ENCODE results near the gene AHSG. TPM values are rescaled to one million over a fixed set of nuclear protein-coding genes. Genes with fewer than 3 reads are reported as not detected.

The AHSG gene
- total and polyA plus RNA-seq, 2 donors (not counting 3 experiments of a cell fraction or from before 2014, with no cell fraction given): not detected

DNA sequence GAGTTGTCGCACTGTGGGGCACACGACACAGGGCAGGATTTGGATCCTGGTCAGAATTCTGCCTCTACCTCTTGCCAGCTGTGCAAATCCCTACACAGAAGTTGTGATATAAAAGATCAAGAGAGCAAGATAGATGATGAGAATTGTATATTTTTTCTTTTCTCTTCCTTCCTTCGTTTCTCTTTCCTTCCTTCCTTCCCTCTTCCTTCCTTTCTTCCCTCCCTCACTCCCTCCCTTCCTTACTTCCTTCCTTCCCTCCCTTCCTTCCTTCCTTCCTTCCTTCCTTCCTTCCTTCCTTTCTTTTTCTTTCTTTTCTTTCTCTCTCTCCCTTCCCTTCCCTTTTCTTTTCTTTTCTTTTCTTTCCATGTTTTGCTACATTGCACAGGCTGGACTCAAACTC is 12.0 kb upstream of the AHSG start:
- Histone ChIP-seq H3K4me2 (ENCODE audit: insufficient read depth, low read length) (no peak overlapping the region), H3K27ac (ENCODE audit: insufficient read depth, low read depth, low read length) (no peak overlapping the region), H3K9me3 (replicated peaks; ENCODE audit: control insufficient read depth, insufficient read depth, low read length) (no peaks in the 10 kb centered on the region), H2AFZ (ENCODE audit: low read depth, low read length) (no peak overlapping the region), H3K4me1 (ENCODE audit: control insufficient read depth, extremely low read depth, insufficient read depth, low read length) (no peaks in the 10 kb centered on the region), H3K79me2 (ENCODE audit: control insufficient read depth, insufficient read depth, low read length) (no peaks in the 10 kb centered on the region), H4K20me1 (replicated peaks; ENCODE audit: control insufficient read depth, extremely low read depth, insufficient read depth, low read length) (no peaks in the 10 kb centered on the region), H3K27me3 (ENCODE audit: control insufficient read depth in 2 of 2, insufficient read depth in 2 of 2, low read length in 2 of 2) (peaks cover 0 to 4% of the 10 kb centered on the region in 2 experiments), H3K9me1 (replicated peaks; ENCODE audit: control insufficient read depth, extremely low read depth, insufficient read depth, low read length) (no peaks in the 10 kb centered on the region), H3K36me3 (ENCODE audit: control insufficient read depth in 2 of 2, extremely low read depth in 1 of 2, insufficient read depth in 2 of 2, low read length in 2 of 2) (no peaks in the 10 kb centered on the region), H3K9ac (replicated peaks; ENCODE audit: extremely low read depth, insufficient read depth, low read length) (no peak overlapping the region), H3K4me3 (replicated peaks in 1 of 3; ENCODE audit: insufficient read depth in 1 of 3, low read depth in 1 of 3, low read length in 3 of 3) (no peak overlapping the region)
- TF ChIP-seq POLR2AphosphoS5 (IDR thresholded peaks at IDR 0.05; ENCODE audit: insufficient read depth, low read depth, low read length) (no peak), EZH2 (IDR thresholded peaks at IDR 0.05; ENCODE audit: borderline replicate concordance, low read depth, low read length, severe bottlenecking) (no peak)
- TF ChIP-seq, protein P1, sequence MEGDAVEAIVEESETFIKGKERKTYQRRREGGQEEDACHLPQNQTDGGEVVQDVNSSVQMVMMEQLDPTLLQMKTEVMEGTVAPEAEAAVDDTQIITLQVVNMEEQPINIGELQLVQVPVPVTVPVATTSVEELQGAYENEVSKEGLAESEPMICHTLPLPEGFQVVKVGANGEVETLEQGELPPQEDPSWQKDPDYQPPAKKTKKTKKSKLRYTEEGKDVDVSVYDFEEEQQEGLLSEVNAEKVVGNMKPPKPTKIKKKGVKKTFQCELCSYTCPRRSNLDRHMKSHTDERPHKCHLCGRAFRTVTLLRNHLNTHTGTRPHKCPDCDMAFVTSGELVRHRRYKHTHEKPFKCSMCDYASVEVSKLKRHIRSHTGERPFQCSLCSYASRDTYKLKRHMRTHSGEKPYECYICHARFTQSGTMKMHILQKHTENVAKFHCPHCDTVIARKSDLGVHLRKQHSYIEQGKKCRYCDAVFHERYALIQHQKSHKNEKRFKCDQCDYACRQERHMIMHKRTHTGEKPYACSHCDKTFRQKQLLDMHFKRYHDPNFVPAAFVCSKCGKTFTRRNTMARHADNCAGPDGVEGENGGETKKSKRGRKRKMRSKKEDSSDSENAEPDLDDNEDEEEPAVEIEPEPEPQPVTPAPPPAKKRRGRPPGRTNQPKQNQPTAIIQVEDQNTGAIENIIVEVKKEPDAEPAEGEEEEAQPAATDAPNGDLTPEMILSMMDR (IDR thresholded peaks at IDR 0.05; ENCODE audit: extremely low read depth in 1 of 2, insufficient read depth in 1 of 2, low read depth in 1 of 2, low read length in 2 of 2): no peak
- dilution Hi-C loops (cut with MboI; ENCODE audit: extremely low pct_ligation_motif_present, low sequenced_read_pairs) (no loop called here), intact Hi-C loops (cut with micrococcal nuclease) (no loop called here)
- BruUV-seq (replicated peaks): no TSS peak
- ChIA-PET CTCF (interaction anchor here (0.9 to 2.4 kb wide), 6 partner anchors 9 to 60 kb away, joined by 3 to 11 read pairs (median 4); no protein-coding TSS in a partner anchor), POLR2A (no interaction called here)
- DNase-seq (ENCODE audit: low read depth, low spot score): no peak
- no peak for FAIRE-seq

DNA sequence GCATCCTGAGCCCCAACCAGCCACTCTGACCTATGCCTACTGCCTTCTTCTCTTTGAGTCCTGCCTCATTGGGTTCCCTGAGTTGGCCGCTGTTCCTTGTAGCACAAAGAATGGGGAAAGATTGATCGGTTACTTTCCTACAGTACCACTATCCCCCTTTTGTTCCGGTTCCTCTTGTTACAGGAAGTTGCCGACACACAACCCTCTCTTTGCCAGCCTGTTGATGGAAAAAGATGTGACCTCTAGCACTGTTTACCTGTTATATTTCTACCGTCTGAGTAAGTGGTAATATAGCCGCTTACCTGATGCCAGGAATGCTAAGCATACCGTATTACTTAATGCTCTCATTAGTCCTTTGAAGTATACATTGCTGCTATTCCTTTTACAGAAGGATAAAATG is 9.7 kb upstream of the AHSG start:
- H3K9me1 ChIP-seq (replicated peaks; ENCODE audit: control insufficient read depth, extremely low read depth, insufficient read depth, low read length): no peaks in the 10 kb centered on the region
- H3K9me3 ChIP-seq (replicated peaks; ENCODE audit: control insufficient read depth, insufficient read depth, low read length): no peaks in the 10 kb centered on the region
- DNase-seq (ENCODE audit: low read depth, low spot score) (no peak), FAIRE-seq (no peak)
- H3K36me3 ChIP-seq (ENCODE audit: control insufficient read depth in 2 of 2, extremely low read depth in 1 of 2, insufficient read depth in 2 of 2, low read length in 2 of 2): no peaks in the 10 kb centered on the region
- no peak overlapping the region for H3K4me3 ChIP-seq (replicated peaks in 1 of 3; ENCODE audit: insufficient read depth in 1 of 3, low read depth in 1 of 3, low read length in 3 of 3)
- H3K4me1 ChIP-seq (ENCODE audit: control insufficient read depth, extremely low read depth, insufficient read depth, low read length): no peaks in the 10 kb centered on the region
- H4K20me1 ChIP-seq (replicated peaks; ENCODE audit: control insufficient read depth, extremely low read depth, insufficient read depth, low read length): no peaks in the 10 kb centered on the region
- no TSS peak for BruUV-seq (replicated peaks)
- dilution Hi-C loops (cut with MboI; ENCODE audit: extremely low pct_ligation_motif_present, low sequenced_read_pairs): no loop called here
- no peak overlapping the region for H3K4me2 ChIP-seq (ENCODE audit: insufficient read depth, low read length)
- H3K27me3 ChIP-seq (ENCODE audit: control insufficient read depth in 2 of 2, insufficient read depth in 2 of 2, low read length in 2 of 2): peaks cover 0 to 4% of the 10 kb centered on the region in 2 experiments
- H3K79me2 ChIP-seq (ENCODE audit: control insufficient read depth, insufficient read depth, low read length): no peaks in the 10 kb centered on the region
- H3K9ac ChIP-seq (replicated peaks; ENCODE audit: extremely low read depth, insufficient read depth, low read length): no peak overlapping the region
- intact Hi-C loops (cut with micrococcal nuclease): no loop called here
- H3K27ac ChIP-seq (ENCODE audit: insufficient read depth, low read depth, low read length): no peak overlapping the region
- TF ChIP-seq POLR2A (IDR thresholded peaks at IDR 0.05; ENCODE audit: low read depth, low read length) (no peak), POLR2AphosphoS5 (IDR thresholded peaks at IDR 0.05; ENCODE audit: insufficient read depth, low read depth, low read length) (no peak)
- ChIA-PET CTCF (interaction anchor here (1.7 to 2.1 kb wide), 2 partner anchors 12 to 14 kb away, joined by 7 to 10 read pairs; no protein-coding TSS in a partner anchor), POLR2A (no interaction called here)
- H2AFZ ChIP-seq (ENCODE audit: low read depth, low read length): no peak overlapping the region
